ENCODE data around the gene OR6A2.

DNA sequence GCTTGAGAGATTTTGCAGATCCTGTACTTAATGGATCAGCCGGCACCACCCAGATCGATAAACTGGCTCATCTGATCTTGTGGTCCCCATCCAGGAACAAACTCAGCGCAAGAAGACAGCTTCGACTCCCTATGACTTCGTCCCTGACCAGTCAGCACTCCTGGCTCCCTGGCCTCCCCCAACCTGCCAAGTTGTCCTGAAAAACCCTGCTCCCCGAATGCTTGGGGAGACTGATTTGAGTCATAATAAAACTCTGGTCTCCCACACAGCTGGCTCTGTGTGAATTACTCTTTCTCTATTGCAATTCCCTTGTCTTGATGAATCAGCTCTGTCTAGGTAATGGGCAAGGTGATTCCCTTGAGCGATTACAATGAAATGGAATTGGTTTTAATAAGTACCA lies 57.2 kb downstream of the OR6A2 start:
- TF ChIP-seq CTCF (conservative IDR thresholded peaks at IDR 0.05 in 1 of 2, IDR thresholded peaks at IDR 0.05 in 1 of 2; ENCODE audit: extremely low read depth in 1 of 2, insufficient read depth in 1 of 2, low read depth in 1 of 2, low read length in 2 of 2) = no peak
- TF ChIP-seq EZH2 (IDR thresholded peaks at IDR 0.05; ENCODE audit: borderline replicate concordance, low read length) = no peak

All from mammary epithelial cell (primary cell).